OCI-M1 (cell line): ENCODE results near the gene CLMN.

ENCODE experiments used
- DNase-seq: peaks from one replicate; lab custom pipeline; 2025; lab: John Stamatoyannopoulos, UW

The CLMN gene

DNA sequence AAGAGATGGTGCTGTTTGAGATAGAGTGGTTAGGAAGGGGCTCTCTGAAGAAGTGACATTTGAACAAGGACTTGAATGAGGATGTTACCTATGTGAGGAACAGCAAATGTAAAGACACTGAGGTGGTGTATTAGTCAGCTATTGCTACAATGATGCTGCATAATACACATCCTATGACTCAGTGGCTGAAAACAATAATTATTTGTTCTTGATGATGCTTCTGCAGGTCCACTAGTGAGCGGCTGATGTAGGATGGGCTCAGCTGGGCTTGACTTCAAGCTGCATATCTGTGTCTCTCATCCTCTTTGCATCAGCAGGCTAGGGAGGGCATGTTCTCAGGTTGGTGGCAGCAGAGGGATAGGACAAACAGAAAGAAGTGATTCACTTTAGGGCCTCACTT is 21.4 kb upstream of the CLMN start:
- no peak for DNase-seq

DNA sequence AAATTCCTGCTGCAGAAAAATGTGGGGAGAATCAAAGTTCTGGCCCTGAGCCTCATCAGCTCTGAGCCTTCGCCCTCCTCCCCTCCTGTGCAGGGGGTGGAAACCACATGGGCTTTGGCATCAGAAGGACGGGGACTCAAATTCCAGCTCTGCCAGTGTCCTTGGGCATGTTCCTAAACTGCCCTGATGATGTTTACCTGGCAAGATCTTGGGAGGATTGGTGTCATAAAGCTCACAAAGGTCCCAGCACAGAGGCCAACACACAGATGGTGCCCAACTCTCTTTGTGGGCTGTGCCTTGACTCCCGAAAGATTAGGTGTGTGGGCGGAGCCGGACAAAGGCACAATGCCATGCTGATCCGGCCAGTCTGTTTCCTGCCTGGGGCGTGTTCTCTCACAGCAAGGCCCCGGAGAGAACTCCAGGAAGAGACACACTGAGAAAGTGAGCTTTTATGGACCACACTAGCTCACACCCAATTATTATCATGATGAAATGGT is 20.5 kb upstream of the CLMN start:
- DNase-seq = no peak

DNA sequence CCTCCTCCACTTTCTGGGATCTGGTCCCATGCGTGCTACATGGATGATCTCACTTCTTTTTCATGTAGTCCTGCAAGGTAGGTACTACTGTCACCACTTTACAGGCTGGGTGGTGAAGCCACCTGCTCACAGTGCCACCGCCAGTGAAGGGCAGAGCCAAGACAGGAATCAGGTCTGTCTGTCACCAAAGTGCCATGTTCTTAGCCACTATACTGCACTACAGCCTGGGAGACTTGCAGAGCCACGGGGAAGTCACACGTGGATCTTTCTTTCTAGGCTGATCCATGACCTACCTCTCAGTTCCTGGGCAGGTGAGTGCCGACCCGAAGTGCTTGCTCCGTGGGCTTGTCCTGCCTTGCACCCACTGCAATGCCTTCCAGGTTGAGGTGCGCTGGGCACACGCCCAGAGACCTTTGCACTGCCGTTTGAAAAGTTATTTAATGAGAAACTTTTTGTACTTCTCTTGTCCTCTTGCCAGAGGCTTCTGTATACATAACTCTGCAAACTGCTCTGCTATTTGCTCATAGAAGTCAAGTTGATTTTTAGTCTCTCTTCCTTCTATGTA is 19.7 kb upstream of the CLMN start:
- DNase-seq = no peak

DNA sequence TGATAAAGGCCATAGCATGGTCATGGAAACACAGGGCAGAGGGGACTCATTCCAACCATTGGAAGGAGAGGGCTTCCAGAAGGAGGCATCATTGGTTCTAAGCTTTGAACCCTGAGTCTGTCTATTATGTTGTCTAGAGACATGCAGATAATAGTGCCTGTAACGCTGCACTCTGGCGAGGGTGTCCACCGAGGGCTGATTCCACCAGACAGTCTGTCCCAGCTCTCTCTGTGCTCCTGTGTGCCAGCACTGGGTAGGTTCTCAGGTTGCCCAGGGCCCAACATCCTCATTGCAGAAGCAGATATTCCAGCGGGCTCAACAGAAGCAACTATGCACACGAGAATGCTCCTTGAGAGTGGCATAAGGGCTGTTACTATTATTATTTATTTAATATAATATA is 18.7 kb upstream of the CLMN start:
- DNase-seq = no peak

DNA sequence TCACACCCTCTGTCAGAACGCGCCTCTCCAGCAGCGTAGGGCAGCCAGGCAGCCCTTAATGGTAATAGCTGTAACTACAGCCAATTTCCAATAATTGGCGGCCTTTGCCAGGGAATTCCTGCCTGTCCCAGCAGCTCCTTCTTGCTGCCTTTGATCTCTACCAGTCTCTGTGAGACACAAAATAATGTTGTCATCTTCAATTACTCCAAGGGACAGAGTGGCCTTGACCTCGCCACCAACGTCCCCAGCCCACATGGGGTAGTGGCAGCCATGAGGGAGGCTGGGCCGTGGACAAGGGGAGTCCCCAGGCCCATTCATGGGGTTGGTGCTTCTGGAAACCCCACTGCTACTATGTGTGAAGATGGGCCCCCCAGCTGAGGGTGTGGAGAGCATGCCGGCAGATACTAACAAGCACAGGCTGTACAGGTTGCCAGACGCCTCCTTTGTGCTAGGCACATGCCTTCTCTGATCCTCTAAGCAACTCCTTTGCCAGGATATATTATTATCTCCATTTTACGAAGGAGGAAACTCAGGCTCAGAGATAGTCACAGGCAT is 17.4 kb upstream of the CLMN start:
- no peak for DNase-seq

DNA sequence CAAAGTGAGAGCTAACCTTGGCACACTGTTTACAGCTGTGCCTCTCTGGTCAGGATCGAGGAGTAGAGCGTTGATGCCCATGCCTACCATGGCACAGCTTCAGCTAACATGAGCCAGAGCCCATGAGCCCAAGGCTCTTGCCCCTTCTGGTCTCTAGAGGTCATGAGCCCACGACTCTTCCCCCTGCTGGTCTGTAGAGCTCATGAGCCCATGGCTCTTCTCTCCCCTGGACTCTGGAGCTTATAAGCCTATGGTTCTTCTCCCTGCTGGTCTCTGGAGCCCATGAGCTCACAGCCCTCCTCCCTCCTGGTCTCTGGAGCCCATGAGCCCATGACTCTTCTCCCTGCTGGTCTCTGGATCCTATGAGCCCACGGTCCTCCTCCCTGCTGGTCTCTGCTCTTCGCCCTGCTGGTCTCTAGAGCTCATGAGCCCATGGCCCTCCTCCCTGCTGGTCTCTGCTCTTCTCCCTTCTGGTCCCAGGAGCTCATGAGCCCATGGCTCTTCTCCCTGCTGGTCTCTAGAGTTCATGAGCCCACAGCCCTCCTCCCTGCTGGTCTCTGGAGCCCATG is 16.6 kb upstream of the CLMN start:
- DNase-seq = no peak

DNA sequence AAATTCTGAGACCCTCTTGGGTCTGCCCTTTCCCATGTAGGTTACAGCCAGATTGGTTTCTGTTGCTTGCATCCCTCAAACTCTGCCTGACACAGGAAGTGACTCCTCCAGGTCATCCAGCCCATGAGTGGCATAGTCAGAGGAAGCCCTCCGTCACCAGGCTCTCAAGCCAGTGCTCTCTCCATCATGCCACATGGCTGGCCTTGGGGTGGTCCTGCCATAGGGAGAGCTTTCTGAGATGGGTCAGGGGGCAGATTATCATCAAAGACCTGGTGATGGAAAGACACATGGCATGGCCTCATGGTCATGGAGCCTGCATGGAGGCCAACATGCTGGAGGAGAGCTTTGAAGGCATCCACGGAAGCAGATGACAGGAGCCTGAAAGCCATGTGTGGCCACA is 15.4 kb upstream of the CLMN start:
- no peak for DNase-seq

DNA sequence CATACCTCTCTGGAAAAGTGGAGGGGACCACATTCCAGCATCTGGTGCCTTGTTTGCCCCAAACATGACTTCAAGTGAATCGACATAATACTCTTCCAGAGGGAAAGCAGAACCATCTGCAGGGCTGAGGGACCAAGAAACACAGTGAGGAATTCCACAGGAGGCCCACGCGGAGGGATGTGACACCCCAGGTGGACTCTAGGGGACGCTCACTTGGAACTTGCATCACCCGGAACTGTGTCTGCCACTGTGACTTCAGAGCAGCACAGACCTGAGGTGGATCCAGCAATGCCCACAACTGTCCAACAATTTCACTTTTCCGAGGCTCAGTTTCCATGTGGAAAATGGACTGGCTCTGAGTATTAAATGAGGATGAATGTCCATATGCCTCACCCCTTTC is 14.3 kb upstream of the CLMN start:
- DNase-seq = no peak

DNA sequence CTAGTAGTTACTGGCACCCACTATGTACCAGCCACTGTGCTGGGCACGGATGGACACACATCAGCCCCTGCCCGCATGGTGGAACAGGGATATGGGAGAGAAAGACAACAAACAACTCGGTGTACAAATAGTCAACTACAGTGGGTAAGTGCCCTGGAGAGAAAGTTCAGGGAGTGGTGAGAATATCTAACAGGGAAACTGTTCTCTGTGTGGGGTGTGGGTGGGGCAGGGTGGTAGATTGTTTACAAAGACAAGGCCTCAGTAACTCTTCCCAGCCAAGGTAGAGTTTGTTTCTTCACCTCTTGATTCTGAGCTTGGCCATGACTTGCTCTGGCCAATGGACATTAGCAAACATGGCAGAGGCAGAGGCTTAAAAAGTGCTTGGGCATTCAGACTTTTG is 12.9 kb upstream of the CLMN start:
- no peak for DNase-seq

DNA sequence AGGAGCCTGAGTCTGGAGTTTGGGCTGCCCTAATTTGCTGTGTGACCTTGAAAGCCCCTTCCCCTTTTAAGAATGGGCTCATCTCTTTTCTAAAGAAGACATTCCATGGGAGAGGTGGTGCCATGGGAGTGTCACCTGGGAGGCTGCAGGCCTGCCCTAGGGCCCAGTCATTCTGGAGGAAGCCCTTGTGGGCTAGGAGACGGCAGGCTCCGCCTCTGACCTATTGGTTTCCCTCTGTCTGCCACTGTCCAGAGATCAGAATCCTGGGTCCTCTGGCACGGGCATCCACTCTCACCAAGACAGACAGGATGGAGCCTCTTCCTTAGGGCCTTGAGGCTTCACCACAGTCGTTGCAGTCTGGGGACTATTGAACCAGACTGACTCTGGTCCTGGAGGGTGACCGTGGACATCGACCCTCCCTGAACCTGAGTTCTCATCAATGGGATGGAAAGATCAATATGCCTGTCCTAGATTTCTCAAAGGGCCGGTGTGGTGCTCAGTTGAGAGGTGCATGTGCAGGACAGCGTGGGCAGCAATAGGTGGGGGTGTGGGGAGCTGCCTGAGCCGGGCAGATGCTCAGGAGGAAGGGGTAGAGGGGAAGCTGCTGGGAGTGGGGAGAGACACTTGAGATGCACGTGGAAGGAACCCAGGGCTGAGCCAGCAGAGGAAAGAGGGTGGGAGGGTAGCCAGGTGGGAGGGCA is 12.2 kb upstream of the CLMN start:
- DNase-seq = no peak

DNA sequence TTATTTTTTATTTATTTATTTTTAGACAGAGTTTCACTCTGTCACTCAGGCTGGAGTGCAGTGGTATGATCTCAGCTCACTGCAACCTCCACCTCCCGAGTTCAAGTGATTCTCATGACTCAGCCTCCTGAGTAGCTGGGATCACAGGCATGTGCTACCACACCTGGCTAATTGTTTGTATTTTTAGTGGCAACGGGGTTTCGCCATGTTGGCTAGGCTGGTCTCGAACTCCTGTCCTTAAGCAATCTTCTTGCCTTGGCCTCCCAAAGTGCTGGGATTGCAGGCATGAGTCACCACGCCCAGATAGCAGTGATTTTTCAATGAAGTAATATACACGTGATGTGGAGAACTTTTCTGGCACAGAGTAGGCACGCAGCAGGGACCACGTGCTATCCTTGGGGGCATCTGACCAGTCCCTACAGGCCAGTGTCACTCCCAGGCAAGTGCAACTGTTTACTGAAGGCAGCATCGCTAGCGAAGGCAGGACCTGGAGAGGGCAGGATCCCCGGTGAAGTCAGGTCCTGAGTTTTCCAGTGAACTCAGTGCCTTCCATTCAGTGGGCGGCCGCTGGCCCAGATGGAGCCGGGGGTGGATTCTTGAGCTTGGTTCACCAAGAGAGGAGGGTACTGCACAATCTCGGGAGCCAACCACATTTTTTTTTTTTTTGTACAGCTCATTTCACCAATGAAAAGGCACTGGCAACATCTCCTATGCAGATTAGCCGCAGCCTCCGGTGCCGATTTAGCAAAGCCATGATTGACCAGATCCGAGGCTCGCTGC is 11.1 kb upstream of the CLMN start:
- no peak for DNase-seq

DNA sequence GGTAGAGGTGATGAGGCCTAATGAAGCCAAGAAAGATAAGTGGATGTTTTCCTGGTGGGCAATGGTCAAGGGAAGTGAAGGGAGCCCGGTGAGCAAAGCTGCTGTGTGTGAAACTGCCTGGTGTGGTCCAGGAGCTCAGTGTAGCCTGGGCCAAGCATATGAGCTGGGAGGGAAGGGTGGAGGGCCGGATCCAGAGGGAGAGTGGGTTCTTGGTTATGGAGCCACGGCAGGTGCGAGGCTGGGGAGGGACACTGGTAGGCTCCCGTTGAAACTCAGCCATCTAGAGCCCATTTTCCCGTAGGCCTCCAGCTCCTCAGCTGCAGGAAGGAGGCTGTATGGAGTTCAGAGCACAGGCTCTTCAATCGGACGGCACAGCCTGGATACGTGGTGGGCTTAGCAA is 10.2 kb upstream of the CLMN start:
- DNase-seq = no peak

DNA sequence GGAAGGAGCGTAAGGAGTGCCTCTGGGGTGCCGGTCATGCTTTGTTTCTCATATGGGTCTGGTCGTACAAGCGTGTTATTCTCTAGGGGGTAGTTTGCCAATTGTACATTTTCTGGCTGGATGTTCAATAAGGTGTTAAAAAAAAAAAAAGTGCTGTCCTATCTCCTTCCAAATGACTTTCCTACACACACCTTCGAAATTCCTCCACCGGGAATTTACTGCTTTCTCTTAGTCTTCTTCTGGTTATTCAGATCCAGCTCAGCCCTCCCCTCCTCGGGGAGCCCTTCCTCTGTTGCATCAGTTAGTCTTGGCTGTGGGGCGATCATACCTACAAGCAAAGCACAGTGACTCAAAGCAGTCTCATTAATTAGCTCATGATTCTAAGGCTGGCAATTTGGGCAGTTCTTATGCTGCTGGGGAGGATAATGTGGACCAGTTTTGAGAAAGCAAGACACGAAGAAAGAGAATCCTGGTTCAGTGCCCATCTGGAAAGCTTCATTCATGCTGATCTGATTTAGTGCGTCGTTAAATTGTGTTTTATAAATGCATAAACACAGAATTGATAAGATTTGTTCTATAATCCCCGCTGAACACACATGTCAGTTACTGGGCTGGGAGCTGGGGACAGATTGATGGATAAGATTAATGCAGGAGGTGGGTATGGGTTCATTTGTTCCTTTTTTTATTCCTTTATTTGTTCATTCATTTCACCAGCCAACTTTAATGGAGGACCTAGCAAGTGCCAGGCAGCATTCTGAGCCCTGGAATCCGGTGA is 9.2 kb upstream of the CLMN start:
- no peak for DNase-seq

DNA sequence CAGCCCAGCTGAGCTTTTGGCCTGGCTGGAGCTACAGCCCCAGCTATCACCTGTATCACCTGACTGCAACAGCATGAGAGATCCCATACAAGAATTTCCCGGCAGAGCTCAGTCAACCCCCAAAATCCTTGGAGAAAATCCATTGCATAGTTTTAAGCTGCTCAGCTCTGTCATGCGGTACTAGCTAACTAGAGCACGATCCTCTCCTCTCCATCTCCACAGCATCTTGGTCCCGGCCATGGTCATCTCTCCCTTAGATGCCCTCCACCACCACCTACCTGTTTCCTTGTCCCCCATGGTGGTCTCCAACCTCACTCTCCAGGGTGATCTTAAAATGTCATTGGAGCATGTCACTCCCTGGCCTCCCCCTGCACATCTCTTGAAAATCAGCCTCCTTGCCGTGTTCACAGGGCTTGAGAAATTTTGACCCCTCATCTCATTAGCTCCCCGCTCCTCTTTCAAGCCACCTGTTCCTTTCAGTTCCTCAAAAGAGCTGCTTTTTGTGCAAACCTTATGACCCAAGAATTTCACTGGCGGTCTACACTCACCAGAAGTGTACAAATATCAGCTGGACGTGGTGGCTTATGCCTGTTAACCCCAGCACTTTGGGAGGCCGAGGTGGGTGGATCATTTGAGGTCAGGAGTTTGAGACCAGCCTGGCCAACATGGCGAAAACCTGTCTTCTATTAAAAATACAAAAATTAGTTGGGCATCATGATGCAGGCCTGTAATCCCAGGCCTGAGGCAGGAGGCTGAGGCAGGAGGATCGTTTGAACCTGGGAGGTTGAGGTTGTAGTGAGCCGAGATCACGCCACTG is 8.1 kb upstream of the CLMN start:
- no peak for DNase-seq

DNA sequence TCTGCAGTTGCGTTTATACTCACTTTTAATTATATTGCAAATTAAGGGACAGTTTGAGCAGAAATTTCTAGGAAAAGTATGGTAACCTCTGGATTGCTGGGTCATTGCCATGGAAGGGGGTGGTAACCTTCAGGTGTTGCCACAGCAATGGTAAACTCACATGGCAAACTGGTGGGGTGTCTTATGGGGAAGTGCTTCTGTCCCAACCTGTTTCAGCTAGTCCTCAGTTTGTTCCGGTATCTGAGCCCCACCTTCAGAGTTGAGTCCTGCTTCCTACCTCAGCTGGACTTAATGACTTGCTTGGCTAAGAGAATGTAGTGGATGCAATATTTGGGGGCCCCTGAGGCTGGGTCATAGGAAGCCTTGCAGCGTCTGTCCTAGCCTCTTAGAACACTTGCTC is 7.3 kb upstream of the CLMN start:
- no peak for DNase-seq

DNA sequence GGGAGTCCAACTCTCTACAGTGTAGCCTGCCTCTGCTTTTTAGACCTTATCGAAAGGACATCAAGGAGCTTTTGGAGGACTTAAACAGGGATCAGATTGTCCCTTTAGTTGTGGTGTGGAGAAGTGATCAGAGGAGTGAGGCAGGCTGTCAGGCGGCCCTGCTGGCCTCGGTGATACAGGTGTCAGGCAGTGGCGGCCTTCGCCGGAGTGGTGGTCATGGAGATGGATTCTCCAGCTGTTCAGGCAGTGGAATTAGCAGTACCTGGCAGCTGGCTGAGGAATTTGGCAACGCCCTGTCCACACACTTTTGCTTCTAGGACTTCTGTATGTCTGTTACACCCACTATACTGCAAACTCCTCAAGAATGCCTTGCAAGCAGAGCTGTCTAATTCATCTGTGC is 4.2 kb upstream of the CLMN start:
- DNase-seq = no peak

DNA sequence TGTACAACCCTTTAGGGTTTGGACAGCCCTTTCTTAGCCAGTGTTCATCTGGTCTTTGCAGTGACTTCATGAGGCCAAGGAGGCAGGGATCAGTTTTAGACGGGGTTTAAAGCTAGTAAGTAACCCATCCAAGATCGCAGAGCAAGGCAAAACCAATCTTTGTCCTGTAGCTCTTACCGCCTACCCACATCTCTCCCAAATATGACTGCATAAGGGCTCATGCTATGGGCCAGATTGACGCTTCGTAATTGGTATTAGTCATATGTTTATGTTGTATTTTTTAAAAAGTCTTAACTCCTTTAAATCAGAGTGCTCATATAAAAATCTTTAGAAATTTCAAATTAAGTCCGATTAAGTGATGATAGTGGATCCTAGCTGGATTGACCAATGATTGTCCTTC is 3.7 kb upstream of the CLMN start:
- no peak for DNase-seq

DNA sequence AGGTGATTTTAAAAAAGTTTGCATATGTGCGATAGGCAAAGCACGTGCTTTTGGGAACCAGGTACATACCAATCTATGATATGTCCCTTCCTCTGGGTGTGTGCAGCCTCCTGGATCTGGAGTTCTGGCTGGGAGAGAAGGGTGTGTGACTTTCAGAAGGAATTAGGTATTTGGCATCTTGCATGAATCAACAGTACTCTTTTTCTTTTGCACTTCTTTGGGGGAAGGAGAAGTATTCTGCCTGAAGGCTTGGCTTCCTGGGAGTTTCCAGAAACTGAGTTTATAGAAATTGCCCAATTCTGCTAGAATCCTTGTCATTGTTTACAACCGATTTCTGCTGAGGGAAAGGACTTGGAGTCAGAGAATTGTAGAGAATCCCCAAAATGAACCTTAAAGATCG is 2.9 kb upstream of the CLMN start:
- no peak for DNase-seq

DNA sequence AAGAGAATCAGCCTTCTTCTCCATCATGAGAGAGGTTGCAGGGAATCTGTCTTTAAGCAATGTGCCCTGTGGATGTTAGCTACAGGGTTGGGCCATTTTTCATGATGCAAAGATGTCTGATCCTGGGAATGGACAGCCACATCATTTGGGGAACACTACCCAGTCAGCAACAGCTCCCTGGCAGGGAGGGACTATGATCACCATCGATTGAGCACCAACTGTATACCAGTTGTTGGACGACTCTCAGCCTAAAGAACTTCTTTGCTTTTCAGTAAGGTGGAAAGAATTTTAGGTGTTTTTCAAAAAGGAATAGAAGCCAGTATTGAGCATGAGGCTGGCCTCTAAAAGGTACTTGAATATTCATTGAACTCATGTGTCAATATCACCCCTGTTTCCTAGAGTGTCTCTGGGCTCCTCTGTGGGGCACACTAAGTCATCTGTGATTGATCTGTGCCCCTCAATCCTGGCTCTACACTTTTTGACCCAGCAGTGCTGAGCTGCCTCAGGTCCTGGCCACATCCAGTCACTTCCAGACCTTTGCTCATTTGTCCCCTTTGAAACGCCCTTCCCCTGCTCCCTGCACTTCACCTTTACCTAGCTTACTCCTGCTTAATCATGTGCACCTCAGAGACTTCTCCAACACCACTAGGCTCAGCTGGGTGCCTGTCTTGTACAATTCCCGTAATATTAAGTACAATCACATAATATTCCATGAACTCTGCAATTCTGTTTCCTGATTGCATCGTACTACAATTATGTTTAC is 2.2 kb upstream of the CLMN start:
- DNase-seq = no peak

DNA sequence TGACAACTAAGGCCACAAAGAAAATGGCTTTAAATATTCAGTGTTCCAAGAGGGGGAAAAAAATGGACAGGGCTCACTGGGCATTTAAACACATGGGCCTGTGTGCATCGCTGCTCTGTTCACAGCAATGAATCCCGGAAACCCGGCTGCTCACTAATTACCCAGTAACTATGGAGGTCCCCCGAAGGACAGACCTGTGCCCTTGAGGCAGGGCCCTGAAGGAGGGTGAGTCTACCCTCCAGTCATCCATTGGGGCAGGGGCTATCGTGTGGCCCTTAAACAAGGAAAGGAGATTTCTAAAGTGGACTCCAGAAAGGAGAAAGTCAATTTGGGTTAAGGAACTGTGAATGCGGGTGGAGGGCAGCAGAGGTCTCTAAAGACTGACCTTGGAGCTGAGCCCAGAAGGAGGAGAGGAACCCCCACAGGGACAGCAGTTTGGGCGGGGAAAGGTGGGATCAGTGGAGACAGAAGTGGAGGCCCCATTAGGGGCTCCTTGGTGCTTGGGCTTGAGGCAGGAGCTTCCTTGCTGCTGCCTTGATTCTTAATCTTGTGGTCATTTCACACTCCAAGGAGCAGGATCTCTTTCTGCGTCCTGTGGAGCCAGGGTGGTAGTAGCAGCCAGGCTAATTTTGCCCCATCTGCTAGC is 1.4 kb upstream of the CLMN start:
- DNase-seq = no peak
